Activated B cell treated with CpG ODN at 0.5 μM for 24 hours (primary cell): ENCODE measurements around the gene PLIN1. TPM values are rescaled to one million over a fixed set of nuclear protein-coding genes. Genes with fewer than 3 reads are reported as not detected.

Source experiments
- ATAC-seq: fragments of 200-7000 bp; cut with Tn5 transposase; one replicate; pipeline ENCODE4 v1.10.0; 2021; ENCODE audit warnings: low read depth, mild to moderate bottlenecking, moderate library complexity
- CTCF ChIA-PET: fragments of 350-600 bp; sonication (Branson Sonifier 250); formaldehyde crosslinking; loops from one replicate; lab custom pipeline; 2021; ENCODE audit warnings: antibody characterized with exemption; lab: Charles Lee
- POLR2A ChIA-PET: fragments of 350-600 bp; sonication (Branson Sonifier 250); formaldehyde crosslinking; loops from one replicate; lab custom pipeline; 2021; ENCODE audit warnings: antibody characterized with exemption; lab: Charles Lee
- DNase-seq: peaks from one replicate; pipeline ENCODE4 v3.0.0; 2022
- H3K27ac Mint-ChIP-seq: one replicate; pipeline ENCODE4 v1.8.0; 2020; ENCODE audit warnings: mixed read lengths
- H3K27me3 Mint-ChIP-seq: one replicate; pipeline ENCODE4 v1.8.0; 2021; ENCODE audit warnings: mixed read lengths
- H3K36me3 Mint-ChIP-seq: one replicate; pipeline ENCODE4 v1.8.0; 2021; ENCODE audit warnings: low read depth, mixed read lengths
- H3K4me1 Mint-ChIP-seq: one replicate; pipeline ENCODE4 v1.8.0; 2021; ENCODE audit warnings: mixed read lengths
- H3K4me3 Mint-ChIP-seq: one replicate; pipeline ENCODE4 v1.8.0; 2020; ENCODE audit warnings: mild to moderate bottlenecking, mixed read lengths
- H3K9me3 Mint-ChIP-seq: one replicate; pipeline ENCODE4 v1.8.0; 2020; ENCODE audit warnings: mixed read lengths
- intact Hi-C: fragments of 100-400 bp; cut with micrococcal nuclease; formaldehyde crosslinking; loops from one replicate; pipeline ENCODE4 v1.15.1; 2024
- total RNA-seq: library from RNA; stranded (reverse); gene quantifications from 2 replicates; pipeline ENCODE4 v1.2.3, GENCODE V29; 2022
- TF ChIP-seq, protein P1 (sequence below): fragments of 200-600 bp; IDR thresholded peaks from one replicate; pipeline ENCODE4 v1.8.0; 2022; ENCODE audit warnings: antibody characterized with exemption, mild to moderate bottlenecking

The PLIN1 gene
- total RNA-seq, 1 donor from 2014 or later = 0.27 TPM

DNA sequence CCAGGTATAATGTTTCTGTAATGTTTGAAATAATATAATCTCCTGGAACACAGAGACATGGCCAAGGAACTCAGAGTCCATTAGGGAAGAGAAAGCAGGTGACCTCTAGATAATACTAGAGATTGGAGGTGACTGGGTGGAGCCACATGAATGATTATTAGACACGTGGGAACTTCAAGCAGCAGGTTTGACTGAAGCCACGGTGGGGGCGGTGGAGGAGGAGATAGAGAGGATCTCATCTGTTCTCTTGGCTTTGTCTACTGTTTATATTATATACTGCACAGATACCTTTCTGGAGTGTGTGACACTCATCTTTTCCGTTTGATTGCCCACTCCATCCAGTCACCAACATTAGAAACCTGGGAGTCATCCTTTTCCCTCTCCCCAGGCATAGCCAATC, 57.6 kb downstream of the PLIN1 start:
- TF ChIP-seq, protein P1, sequence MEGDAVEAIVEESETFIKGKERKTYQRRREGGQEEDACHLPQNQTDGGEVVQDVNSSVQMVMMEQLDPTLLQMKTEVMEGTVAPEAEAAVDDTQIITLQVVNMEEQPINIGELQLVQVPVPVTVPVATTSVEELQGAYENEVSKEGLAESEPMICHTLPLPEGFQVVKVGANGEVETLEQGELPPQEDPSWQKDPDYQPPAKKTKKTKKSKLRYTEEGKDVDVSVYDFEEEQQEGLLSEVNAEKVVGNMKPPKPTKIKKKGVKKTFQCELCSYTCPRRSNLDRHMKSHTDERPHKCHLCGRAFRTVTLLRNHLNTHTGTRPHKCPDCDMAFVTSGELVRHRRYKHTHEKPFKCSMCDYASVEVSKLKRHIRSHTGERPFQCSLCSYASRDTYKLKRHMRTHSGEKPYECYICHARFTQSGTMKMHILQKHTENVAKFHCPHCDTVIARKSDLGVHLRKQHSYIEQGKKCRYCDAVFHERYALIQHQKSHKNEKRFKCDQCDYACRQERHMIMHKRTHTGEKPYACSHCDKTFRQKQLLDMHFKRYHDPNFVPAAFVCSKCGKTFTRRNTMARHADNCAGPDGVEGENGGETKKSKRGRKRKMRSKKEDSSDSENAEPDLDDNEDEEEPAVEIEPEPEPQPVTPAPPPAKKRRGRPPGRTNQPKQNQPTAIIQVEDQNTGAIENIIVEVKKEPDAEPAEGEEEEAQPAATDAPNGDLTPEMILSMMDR = no peak
- Mint-ChIP-seq H3K27ac (no peak overlapping the region), H3K36me3 (no peaks in the 10 kb centered on the region), H3K4me3 (no peak overlapping the region), H3K4me1 (no peaks in the 10 kb centered on the region), H3K9me3 (no peaks in the 10 kb centered on the region), H3K27me3 (no peaks in the 10 kb centered on the region)
- CTCF ChIA-PET = no interaction called here
- DNase-seq (no peak), ATAC-seq (no peak)
- intact Hi-C loops = no loop called here
- POLR2A ChIA-PET = no interaction called here

DNA sequence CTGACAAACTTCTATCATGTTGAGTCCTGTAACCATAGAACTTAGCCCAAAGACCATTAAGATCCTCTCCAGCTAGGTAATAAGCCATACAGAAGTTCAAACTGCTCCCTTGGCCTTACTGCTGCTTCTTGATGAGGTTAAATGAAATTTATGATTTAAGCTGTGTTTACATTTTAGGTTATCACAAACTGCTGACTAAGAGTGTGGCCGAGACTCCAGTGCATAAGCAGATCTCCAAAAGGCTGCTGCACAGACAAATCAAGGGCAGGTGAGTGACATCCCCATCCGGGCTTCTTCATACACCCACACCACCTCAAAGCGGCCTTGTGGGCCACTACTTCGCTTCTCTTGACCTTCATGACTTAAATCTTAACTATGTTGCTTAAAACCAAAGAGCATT, 62.9 kb downstream of the PLIN1 start:
- Mint-ChIP-seq H3K9me3 (peaks cover 21% of the 10 kb centered on the region), H3K4me3 (no peak overlapping the region), H3K36me3 (peaks cover 6% of the 10 kb centered on the region), H3K4me1 (no peaks in the 10 kb centered on the region), H3K27me3 (no peaks in the 10 kb centered on the region), H3K27ac (no peak overlapping the region)
- intact Hi-C loops = no loop called here
- ATAC-seq = no peak
- POLR2A ChIA-PET = no interaction called here
- TF ChIP-seq, protein P1 = no peak
- DNase-seq = no peak
- CTCF ChIA-PET = no interaction called here

DNA sequence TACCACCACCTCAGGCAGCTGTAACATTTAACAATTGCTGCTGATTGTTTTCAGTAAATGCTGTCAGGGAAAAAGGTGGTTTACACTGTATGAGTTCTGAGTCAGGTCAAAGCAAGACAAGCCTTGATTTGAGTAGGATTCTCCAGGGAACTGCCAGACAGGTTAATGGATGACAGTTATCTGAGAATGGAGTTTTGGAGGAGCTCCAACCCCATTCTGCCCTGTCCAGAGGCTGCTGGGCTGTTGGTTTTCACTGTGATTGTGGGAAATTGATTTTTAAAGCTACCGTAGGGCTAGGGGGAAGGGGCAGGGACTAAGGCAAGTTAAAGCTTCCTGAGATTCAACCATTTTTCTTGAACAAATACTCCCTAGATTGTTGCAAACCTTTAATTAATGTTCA, 64.0 kb downstream of the PLIN1 start:
- Mint-ChIP-seq H3K36me3 (peaks cover 6% of the 10 kb centered on the region), H3K27me3 (no peaks in the 10 kb centered on the region), H3K4me1 (no peaks in the 10 kb centered on the region), H3K4me3 (no peak overlapping the region), H3K27ac (no peak overlapping the region), H3K9me3 (peaks cover 23% of the 10 kb centered on the region)
- ATAC-seq (no peak), DNase-seq (no peak)
- intact Hi-C loops = no loop called here
- TF ChIP-seq, protein P1 = no peak
- ChIA-PET POLR2A (no interaction called here), CTCF (no interaction called here)

Other genes starting within 250 kb of the PLIN1 start
- gene RHCG, start 182.8 kb downstream of the PLIN1 start, total RNA-seq = not detected in 2 replicates
- 0.69 TPM in 2 replicates for gene TICRR, start 103.9 kb downstream of the PLIN1 start, total RNA-seq
- gene KIF7, start 23.9 kb downstream of the PLIN1 start, total RNA-seq = 0.22 and 0.44 TPM in 2 replicates
- 0.84 and 1.6 TPM in 2 replicates for gene PEX11A, start 11.4 kb upstream of the PLIN1 start, total RNA-seq
- gene WDR93, start 11.4 kb upstream of the PLIN1 start, total RNA-seq = 0.10 and 0.16 TPM in 2 replicates
- gene MESP1, start 71.9 kb upstream of the PLIN1 start, total RNA-seq = 0.24 and 0.71 TPM in 2 replicates
- 0.40 TPM in 1 of 2 replicates, not detected in the other for gene MESP2, start 97.0 kb upstream of the PLIN1 start, total RNA-seq
- 4.5 and 4.8 TPM in 2 replicates for gene ANPEP, start 135.5 kb upstream of the PLIN1 start, total RNA-seq
- gene AP3S2, start 214.6 kb upstream of the PLIN1 start, total RNA-seq = 31.8 and 36.4 TPM in 2 replicates
- gene ARPIN, start 233.6 kb upstream of the PLIN1 start, total RNA-seq = not detected in 2 replicates